Kidney epithelial cell (primary cell): Measurements from ENCODE around the gene GLE1. TPM values are rescaled to one million over a fixed set of nuclear protein-coding genes. Genes with fewer than 3 reads are reported as not detected.

Experiments used
- DNase-seq: peaks from one replicate; pipeline ENCODE4 v3.0.0-alpha.2; 2010; ENCODE audit warnings: low read depth
- H3K27me3 ChIP-seq: 2 replicates; pipeline ENCODE4 v1.6.0; 2011; ENCODE audit warnings: low read length; ENCODE audit not compliant: control insufficient read depth, insufficient read depth
- H3K36me3 ChIP-seq: 2 replicates; pipeline ENCODE4 v1.5.1; 2011; ENCODE audit warnings: low read length; ENCODE audit not compliant: control insufficient read depth, insufficient read depth
- H3K4me3 ChIP-seq: 2 replicates; pipeline ENCODE4 v1.5.1; 2011; ENCODE audit warnings: low read depth, mild to moderate bottlenecking, control low read depth, low read length
- CTCF ChIP-seq: IDR thresholded peaks from 2 replicates; pipeline ENCODE4 v1.5.1; 2011; ENCODE audit warnings: mild to moderate bottlenecking, moderate library complexity, low read length, control low read depth, inconsistent platforms; ENCODE audit not compliant: insufficient read depth, poor library complexity, severe bottlenecking
- total RNA-seq: library from RNA; depleted of rRNA; stranded (reverse); fragments of >200 nt; gene quantifications from 2 replicates; pipeline ENCODE4 v1.2.3, GENCODE V29; 2015

The GLE1 gene
- total RNA-seq, 1 donor from 2014 or later: 31.7 TPM

DNA sequence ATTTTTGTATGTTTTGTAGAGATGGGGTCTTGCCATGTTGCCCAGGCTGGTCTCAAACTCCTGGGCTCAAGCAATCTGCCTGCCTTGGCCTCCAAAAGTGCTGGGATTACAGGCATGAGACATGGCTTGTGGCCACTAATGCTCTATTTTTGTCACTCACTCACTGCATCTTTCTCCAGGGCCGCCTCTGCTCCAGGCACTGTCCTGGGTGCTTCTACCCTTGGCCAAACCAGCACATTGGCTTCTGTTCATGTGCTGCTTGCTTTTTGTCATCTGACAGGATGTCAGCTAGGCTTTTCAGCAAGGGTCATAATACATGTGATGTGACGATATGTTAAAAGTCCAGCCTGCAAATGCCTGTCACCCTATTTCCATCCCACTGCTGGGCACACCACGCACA lies 45.5 kb upstream of the GLE1 start:
- no peak for TF ChIP-seq CTCF
- H3K4me3 ChIP-seq: no peak overlapping the region
- DNase-seq: no peak
- H3K36me3 ChIP-seq: peaks cover 2% of the 10 kb centered on the region
- no peaks in the 10 kb centered on the region for H3K27me3 ChIP-seq

DNA sequence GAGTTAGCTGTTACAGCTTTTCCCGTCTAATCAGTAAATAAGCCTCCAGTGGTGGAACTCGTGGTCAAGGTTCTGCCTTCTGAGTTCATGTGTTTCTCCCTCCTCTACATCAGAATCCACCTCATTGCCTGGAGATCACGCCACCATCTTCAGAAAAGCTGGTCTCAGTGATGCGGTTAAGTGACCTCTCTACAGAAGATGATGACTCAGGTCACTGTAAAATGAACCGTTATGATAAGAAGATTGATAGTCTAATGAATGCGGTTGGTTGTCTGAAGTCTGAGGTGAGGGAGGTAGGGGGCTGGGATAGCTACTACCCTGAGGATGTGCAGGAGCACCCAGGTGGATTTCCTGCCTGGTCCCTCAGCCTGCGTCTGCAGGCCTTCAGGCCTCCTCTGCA lies 35.4 kb upstream of the GLE1 start:
- Histone ChIP-seq H3K36me3 (peaks cover 2% of the 10 kb centered on the region), H3K27me3 (no peaks in the 10 kb centered on the region), H3K4me3 (no peak overlapping the region)
- DNase-seq: no peak
- TF ChIP-seq CTCF: no peak

GRCh38 chr9:128470560-128470959 lies 34.0 kb upstream of the GLE1 start:
- peaks cover 2% of the 10 kb centered on the region for H3K36me3 ChIP-seq
- no peak for TF ChIP-seq CTCF
- DNase-seq: no peak

DNA sequence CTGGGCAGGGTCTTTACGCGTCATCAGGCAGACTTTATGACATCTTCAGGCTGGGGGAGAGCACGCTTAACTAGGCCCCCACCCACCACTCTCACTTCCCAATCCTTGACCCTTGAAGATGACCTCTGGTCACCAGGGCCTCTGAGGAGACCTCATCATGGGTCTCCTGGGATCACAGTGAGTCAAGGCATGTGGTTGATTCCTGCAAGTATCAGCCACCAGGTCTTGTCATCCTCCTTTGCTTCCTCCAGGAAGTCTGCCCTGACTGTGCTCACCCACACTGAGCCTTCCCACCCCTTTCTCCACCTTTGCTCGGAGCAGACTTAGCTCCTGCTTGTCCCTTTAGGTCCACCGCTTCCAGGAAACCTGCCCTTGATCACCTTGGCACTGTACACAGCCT lies 31.4 kb upstream of the GLE1 start:
- no peak for DNase-seq
- peaks cover 2% of the 10 kb centered on the region for H3K36me3 ChIP-seq

More at GRCh38 chr9:128470560-128470959, 34.0 kb upstream of the GLE1 start:
- H3K27me3 ChIP-seq: no peaks in the 10 kb centered on the region
- no peak overlapping the region for H3K4me3 ChIP-seq

GRCh38 chr9:128475867-128476266 lies 28.7 kb upstream of the GLE1 start:
- DNase-seq: no peak
- Histone ChIP-seq H3K36me3 (peaks cover 2% of the 10 kb centered on the region), H3K4me3 (no peak overlapping the region), H3K27me3 (no peaks in the 10 kb centered on the region)
- no peak for TF ChIP-seq CTCF

More for the DNA sequence above, 31.4 kb upstream of the GLE1 start:
- TF ChIP-seq CTCF: no peak
- H3K4me3 ChIP-seq: no peak overlapping the region
- H3K27me3 ChIP-seq: no peaks in the 10 kb centered on the region

GRCh38 chr9:128479262-128479661 lies 25.3 kb upstream of the GLE1 start:
- Histone ChIP-seq H3K36me3 (no peaks in the 10 kb centered on the region), H3K27me3 (no peaks in the 10 kb centered on the region), H3K4me3 (no peak overlapping the region)
- no peak for TF ChIP-seq CTCF
- no peak for DNase-seq
